HG03060 (cell line): ENCODE data around the gene TAP2.
"Not testable (repeated sequence)": the region's sequence is repeated elsewhere in the genome, so short reads cannot be mapped to it uniquely, and the experiment has no call there.

ENCODE experiments used
- ATAC-seq: cut with Tn5 transposase; IDR thresholded peaks from one replicate; pipeline ENCODE4 v1.9.1; 2021; ENCODE audit warnings: low read depth, moderate number of reproducible peaks; ENCODE audit not compliant: unreplicated experiment

The TAP2 gene

DNA sequence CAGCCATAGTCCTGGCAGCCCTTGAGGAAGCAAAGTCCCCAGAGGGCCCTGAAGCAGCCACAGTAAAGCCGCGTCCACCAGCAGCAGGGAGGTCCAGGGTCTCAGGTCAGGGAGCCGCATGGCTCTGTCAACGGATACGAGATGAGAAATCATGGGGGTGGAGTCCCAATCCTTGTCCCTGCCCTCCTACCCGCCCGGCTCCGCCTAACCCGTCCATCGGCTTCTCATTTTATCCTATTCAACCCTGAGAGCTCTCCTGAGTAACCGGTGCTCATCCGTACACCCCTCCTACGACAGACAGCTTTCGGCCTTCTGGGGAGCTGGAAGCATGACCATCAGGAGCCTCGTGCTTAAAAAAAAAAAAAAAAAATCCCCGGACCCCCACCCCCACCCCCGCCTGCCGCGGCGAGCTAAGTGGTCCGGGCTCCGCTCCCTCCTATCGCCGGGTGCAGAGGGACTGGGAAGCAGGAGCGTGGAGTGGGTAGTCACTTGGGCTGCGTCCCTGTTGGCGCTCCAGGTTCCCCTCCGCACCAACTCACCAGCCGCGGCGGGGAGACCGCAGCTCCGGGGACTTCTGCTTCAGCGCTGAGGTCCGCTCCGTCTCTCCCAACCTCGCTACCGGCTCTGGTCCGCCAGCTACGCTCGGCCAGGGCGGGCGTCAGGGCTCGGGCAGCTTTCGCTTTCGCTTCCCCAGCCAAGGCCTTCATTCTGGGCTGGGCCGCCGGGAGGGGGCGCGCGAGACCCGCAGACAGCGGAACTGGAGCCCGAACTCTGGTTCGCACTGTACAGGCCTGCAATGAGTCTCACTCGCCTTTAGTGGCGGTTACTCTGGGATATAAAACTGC is at the start of gene TAP2:
TAP2 (minus strand) TSS at position 626 of the 845 bp plus-strand sequence; CDS start at position 120, 506 bp downstream.
- ATAC-seq: no peak

- ATAC-seq: no peak
Observed at GRCh38 chr6:32887616-32888015, 49.1 kb upstream of the TAP2 start.

DNA sequence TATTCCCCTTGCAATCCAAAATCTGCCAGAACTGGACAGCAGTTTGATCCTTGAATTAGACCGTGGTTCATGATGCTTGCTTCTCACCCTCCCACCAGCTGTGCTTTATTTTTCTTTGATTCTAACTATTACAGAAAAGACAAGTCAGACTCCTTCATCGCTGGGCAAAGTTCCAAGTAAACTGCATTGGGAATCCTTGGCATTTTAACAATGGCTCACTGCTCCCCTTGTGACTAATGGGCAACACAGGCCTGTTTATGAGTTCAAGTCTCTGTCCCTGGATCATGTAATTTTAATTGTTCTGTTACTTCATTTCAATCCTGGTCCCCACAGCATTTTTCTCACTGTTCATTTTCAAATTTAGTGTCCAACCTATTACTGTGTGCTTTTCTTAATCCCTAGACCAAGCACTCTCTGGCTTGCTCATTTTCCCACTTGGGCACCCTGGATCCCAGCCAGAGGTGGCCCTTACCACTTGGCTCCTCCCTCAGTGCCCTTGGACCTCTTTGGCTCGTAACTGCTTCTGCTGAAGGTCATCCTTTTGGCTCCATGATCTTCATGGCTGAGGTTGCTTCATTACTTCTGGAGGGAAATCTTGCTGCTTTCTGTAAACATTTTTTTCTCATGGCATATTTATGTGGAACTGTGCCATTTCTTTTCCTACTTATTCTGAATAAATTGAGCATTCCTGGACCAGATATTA is 48.3 kb upstream of the TAP2 start:
- no peak for ATAC-seq

- ATAC-seq: no peak
Observed at GRCh38 chr6:32885698-32886286, 47.3 kb upstream of the TAP2 start.

GRCh38 chr6:32883789-32884188 is 45.2 kb upstream of the TAP2 start:
- ATAC-seq: no peak

DNA sequence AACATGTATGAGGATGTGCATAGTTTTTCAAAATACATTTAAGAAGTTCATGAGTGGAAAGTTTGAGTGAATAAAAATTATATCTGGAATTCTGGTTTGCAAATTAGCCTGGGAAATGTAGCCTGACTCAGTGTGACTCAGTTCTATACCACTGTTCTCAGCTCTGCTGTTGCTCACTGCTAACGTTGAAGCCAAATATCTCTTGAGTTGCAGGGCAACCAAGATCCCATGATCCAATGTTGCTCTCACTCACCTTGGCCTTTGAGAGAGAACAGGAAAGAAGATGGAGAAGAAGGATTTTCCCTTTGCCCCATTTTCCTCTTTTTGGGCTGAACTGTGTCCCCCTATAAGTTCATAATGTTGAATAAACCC is 44.3 kb upstream of the TAP2 start:
- ATAC-seq: no peak

DNA sequence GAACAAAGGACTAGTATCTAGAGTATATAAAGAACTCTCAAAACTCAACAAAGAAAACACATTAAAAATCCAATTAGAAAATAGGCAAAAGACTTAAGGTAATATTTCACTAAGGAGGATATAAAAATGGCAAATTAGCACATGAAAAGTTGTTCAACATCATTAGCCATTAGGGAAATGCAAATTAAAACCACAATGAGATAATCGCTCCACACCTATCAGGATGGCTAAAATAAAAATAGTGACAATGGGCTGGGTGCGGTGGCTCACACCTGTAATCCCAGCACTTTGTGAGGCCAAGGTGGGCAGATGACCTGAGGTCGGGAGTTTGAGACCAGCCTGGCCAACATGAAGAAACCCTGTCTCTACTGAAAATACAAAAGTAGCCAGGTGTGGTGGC is 42.4 kb upstream of the TAP2 start:
- not testable (repeated sequence) for ATAC-seq

DNA sequence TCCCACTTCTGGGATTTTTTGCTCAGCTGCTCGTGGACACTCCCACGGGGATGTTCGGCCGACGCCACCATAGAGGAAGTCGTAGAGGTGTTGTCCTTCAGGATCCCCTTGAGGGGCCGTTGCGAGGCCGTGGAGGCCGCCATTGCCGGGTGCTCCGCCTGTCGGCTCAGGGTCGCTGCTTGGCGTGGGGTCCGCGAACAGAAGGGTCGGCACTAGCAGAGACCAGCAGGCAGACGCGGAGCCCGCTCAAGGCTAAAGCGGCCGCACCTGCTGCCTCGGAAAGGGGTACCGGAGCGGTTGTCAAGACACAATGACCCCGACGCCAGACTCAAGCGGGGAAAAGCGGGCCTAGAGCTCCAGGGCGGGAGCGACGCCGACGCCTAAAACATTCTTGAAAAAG is 41.2 kb upstream of the TAP2 start:
- no peak for ATAC-seq

DNA sequence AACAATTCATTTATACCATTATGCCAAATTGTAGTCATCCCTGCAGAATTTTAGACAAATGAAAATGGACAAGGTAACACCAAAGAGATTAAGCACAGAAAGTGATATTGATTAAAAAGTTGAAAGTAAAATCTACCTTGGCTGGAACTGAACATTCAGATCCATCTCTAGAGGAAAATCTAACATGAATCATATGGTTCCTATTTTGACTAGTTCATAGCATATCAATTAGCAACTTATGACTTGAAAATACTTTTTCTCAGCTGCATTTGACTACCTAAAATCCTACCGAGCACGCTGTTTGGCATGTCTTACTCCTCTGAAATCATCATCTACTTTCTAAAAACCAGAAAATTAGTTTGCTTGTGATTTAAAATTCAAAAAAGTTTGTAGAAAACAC is 38.1 kb upstream of the TAP2 start:
- no peak for ATAC-seq

DNA sequence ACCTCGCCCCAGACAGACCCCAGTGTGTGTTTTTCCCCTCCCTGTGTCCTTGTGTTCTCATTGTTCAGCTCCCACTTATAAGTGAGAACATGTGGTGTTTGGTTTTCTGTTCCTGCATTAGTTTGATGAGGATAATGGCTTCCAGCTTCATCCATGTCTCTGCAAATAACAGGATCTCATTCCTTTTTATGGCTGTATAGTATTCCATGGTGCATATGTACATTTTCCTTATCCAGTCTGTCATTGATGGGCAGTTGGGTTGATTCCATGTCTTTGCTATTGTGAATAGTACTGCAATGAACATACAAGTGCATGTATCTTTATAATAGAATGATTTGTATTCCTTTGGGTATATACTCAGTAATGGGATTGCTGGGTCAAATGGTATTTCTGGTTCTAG is 35.4 kb upstream of the TAP2 start:
- ATAC-seq: not testable (repeated sequence)

- no peak for ATAC-seq
Observed at GRCh38 chr6:32868257-32868788, 29.8 kb upstream of the TAP2 start.

DNA sequence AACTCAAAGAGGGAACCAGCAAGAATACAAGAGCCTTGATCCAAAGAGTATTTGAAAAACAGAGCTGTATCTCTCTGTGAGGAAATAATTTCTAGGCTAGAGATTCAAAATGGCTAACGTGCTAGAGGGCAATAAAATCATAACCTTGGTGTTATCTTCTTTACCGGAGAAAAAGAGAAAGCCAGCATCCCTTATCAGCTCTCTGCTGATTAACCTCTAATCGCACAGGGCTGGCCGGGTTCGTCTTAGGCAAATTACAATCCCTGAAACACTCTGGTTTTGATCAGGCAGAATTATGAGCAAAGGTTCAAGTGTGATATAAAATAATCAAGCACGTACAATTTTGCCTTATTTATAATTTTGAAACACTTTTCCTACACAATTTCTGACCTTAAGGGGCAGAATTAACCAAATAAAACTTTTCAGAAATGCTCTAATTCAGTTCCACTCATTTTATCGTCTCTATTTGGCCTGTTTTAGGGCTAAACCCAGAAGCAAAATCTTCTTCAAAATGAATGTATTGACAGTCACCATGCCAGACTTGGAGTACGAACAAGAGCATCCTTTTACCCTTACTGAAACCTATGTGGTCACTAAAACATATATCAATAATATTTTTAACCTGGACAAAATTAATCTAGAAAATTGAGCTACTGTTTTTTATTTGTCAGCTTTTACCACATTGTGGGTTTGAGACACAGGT is 29.2 kb upstream of the TAP2 start:
- no peak for ATAC-seq

- no peak for ATAC-seq
Observed at GRCh38 chr6:32867022-32867477, 28.5 kb upstream of the TAP2 start.

DNA sequence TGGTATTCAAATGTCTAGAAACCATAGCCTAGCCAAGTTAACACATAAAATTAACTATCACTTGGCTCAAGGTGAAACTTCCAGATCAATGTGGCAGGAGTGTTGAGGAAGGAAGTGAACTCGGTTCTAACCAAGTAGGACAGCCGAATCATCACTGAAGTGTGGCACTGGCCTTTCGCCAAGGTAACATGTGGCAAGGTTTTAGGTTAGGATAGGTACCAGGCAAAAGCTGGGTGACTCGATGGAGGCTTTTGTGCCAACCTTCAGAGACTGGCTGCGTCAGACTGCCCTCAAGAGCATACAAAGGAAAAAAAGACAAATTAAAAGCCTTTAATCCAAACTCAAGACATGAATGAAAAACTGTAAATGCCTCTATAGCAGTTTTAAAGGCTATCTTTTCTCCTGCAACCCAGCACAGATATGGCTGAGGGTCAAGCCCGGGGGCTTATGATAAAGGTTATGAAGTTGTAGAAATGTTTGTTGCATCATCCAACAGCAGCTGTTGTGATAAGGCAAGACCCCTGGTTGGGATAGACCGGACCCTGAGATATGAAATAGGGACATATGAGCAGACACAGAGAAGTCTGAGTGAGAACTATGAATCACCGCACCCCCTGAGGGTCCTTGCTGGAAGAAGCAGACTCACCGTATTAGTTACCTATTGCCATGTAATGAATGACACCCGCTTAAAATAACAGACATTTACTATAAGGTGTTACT is 27.3 kb upstream of the TAP2 start:
- no peak for ATAC-seq

DNA sequence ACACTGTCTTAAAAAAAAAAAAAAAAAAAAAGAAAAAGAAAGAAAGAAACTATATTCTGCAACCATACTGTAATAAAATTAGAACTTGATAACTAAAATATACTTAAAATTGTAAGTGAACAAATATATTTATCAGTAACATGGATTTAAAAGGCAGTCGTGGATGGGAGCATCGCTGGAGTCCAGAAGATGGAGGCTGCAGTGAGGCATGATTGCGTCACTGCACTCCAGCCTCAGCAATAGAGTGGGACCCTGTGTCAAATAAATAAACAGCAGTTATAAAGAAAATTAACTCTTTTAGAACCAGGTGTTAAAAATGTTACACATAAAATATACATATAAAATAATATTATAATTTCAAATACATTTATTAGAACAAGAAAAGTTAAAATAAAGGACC is 24.2 kb upstream of the TAP2 start:
- no peak for ATAC-seq

DNA sequence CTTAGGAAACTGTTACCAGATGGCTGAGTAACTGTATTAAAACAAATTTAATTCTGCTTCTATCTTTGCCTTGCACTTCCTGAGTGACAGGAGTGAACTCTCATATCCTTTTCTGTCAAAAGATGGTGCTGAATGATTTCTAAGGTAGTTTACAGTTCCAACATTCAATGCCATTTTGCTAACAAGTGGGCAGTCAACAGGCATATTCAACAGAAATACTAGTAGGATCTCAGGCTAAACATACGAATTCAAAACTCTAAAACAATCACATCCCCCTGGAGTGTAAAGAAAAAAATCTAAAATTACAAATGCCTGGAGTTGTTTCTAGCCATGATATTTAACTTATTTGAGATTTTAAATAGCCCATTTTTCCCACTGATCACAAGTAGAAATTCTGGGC is 22.1 kb upstream of the TAP2 start:
- no peak for ATAC-seq

- ATAC-seq: no peak
Observed at GRCh38 chr6:32858194-32858593, 19.7 kb upstream of the TAP2 start.

- no peak for ATAC-seq
Observed at GRCh38 chr6:32857156-32857891, 18.8 kb upstream of the TAP2 start.

GRCh38 chr6:32855467-32856174 is 17.1 kb upstream of the TAP2 start:
- ATAC-seq: no peak
